MCF 10A (cell line): ENCODE data around the gene PTBP1. TPM values are rescaled to one million over a fixed set of nuclear protein-coding genes. Genes with fewer than 3 reads are reported as not detected.

Experiments
- BruUV-seq: library from RNA; stranded (reverse); fragments of 400-500 nt; replicated peaks from 2 replicates; lab custom pipeline; 2021; lab: Mats Ljungman, UMichigan
- CTCF ChIA-PET: fragments of 300-600 bp; sonication (Branson Sonifier 250); formaldehyde crosslinking; extraction: SDS; loops from one replicate; lab custom pipeline; 2021; ENCODE audit warnings: antibody characterized with exemption, inconsistent platforms; lab: Yijun Ruan, JAX
- POLR2A ChIA-PET: fragments of 300-600, 350-650 bp; sonication (Branson Sonifier 250); formaldehyde crosslinking; extraction: SDS; loops from one replicate; lab custom pipeline; 2020; ENCODE audit warnings: antibody characterized with exemption, inconsistent platforms; lab: Yijun Ruan, JAX
- DNase-seq: peaks from one replicate; pipeline ENCODE4 v3.0.0-alpha.2; 2018; ENCODE audit not compliant: unreplicated experiment
- H3K27ac Mint-ChIP-seq: one replicate; pipeline ENCODE4 v1.8.0; 2022; ENCODE audit warnings: mild to moderate bottlenecking, low read depth, mixed read lengths; ENCODE audit not compliant: unreplicated experiment
- H3K27me3 Mint-ChIP-seq: one replicate; pipeline ENCODE4 v1.8.0; 2022; ENCODE audit warnings: mixed read lengths; ENCODE audit not compliant: insufficient read depth, unreplicated experiment
- H3K36me3 Mint-ChIP-seq: one replicate; pipeline ENCODE4 v1.8.0; 2022; ENCODE audit warnings: mild to moderate bottlenecking, moderate library complexity, mixed read lengths; ENCODE audit not compliant: insufficient read depth, unreplicated experiment
- H3K4me1 Mint-ChIP-seq: one replicate; pipeline ENCODE4 v1.8.0; 2022; ENCODE audit warnings: mixed read lengths; ENCODE audit not compliant: insufficient read depth, unreplicated experiment
- H3K4me3 Mint-ChIP-seq: one replicate; pipeline ENCODE4 v1.8.0; 2022; ENCODE audit warnings: mild to moderate bottlenecking, moderate library complexity, mixed read lengths; ENCODE audit not compliant: unreplicated experiment
- H3K9me3 Mint-ChIP-seq: one replicate; pipeline ENCODE4 v1.8.0; 2022; ENCODE audit warnings: mixed read lengths; ENCODE audit not compliant: unreplicated experiment
- CTCF ChIP-seq: fragments of 200-600 bp; IDR thresholded peaks from one replicate; pipeline ENCODE4 v1.8.0; 2022; ENCODE audit warnings: antibody characterized with exemption, mild to moderate bottlenecking; ENCODE audit not compliant: unreplicated experiment
- intact Hi-C: fragments of 100-400 bp; cut with micrococcal nuclease; formaldehyde crosslinking; loops from 2 replicates; pipeline ENCODE4 v1.14.1; 2022
- total RNA-seq: library from RNA; stranded (reverse); gene quantifications from 2 replicates; pipeline ENCODE4 v1.2.3, GENCODE V29; 2022

PTBP1 gene
- total RNA-seq, 1 experiment from 2014 or later, result 431 TPM

- no peaks in the 10 kb centered on the region for H3K27me3 Mint-ChIP-seq
- peaks cover 33% of the 10 kb centered on the region for H3K4me1 Mint-ChIP-seq
- DNase-seq, result no peak
- H3K4me3 Mint-ChIP-seq, result peak overlapping the region; percentile 61
- ChIA-PET CTCF (interaction anchor here (0.6 to 0.8 kb wide), 2 partner anchors 178 to 295 kb away, joined by 3 to 5 read pairs; no protein-coding TSS in a partner anchor), POLR2A (interaction anchor here (0.7 to 1.6 kb wide), 3 partner anchors 24 to 91 kb away, joined by 3 to 5 read pairs (median 3); partner anchors contain the start of genes MED16 and RNU6-9)
- TF ChIP-seq CTCF, result no peak
- H3K36me3 Mint-ChIP-seq, result peaks cover 76% of the 10 kb centered on the region
- intact Hi-C loops, result no loop called here
- BruUV-seq, result no TSS peak
- H3K27ac Mint-ChIP-seq, result peak overlapping the region; percentile 46
- no peaks in the 10 kb centered on the region for H3K9me3 Mint-ChIP-seq
Observed at GRCh38 chr19:802498-803098, 5.3 kb downstream of the PTBP1 start.

- Mint-ChIP-seq H3K27ac (no peak overlapping the region), H3K4me1 (peaks cover 33% of the 10 kb centered on the region), H3K9me3 (no peaks in the 10 kb centered on the region), H3K27me3 (no peaks in the 10 kb centered on the region), H3K4me3 (no peak overlapping the region), H3K36me3 (peaks cover 81% of the 10 kb centered on the region)
- no TSS peak for BruUV-seq
- no peak for TF ChIP-seq CTCF
- ChIA-PET POLR2A (interaction anchor here (0.7 kb wide), 1 partner anchor 142 kb away, joined by 3 read pairs; no protein-coding TSS in a partner anchor), CTCF (interaction anchor here (0.6 to 0.8 kb wide), 2 partner anchors 178 to 295 kb away, joined by 3 to 5 read pairs; no protein-coding TSS in a partner anchor)
- DNase-seq, result no peak
- intact Hi-C loops, result no loop called here
Observed at GRCh38 chr19:803099-803561, 5.9 kb downstream of the PTBP1 start.

GRCh38 chr19:803686-804418 is 6.6 kb downstream of the PTBP1 start:
- POLR2A ChIA-PET, result interaction anchor here (0.7 kb wide), 1 partner anchor 142 kb away, joined by 3 read pairs; no protein-coding TSS in a partner anchor
- no TSS peak for BruUV-seq
- TF ChIP-seq CTCF, result no peak
- intact Hi-C loops, result no loop called here
- no peak for DNase-seq
- H3K27me3 Mint-ChIP-seq, result no peaks in the 10 kb centered on the region
- H3K4me3 Mint-ChIP-seq, result no peak overlapping the region
- H3K9me3 Mint-ChIP-seq, result no peaks in the 10 kb centered on the region
- CTCF ChIA-PET, result interaction anchor here (0.6 kb wide), 1 partner anchor 34 kb away, joined by 3 read pairs; no protein-coding TSS in a partner anchor
- peaks cover 33% of the 10 kb centered on the region for H3K4me1 Mint-ChIP-seq
- H3K36me3 Mint-ChIP-seq, result peaks cover 78% of the 10 kb centered on the region
- H3K27ac Mint-ChIP-seq, result no peak overlapping the region
